GM19351 (cell line): ENCODE measurements around the gene NUP214.
"Not testable (repeated sequence)": the region's sequence is repeated elsewhere in the genome, so short reads cannot be mapped to it uniquely, and the experiment has no call there.

Experiments used
- ATAC-seq: cut with Tn5 transposase; IDR thresholded peaks from one replicate; pipeline ENCODE4 v1.9.1; 2021; ENCODE audit warnings: mild to moderate bottlenecking, moderate library complexity; ENCODE audit not compliant: unreplicated experiment

The NUP214 gene

GRCh38 chr9:131096269-131097125 lies 28.9 kb upstream of the NUP214 start, which contains the start of gene AIF1L:
TSS of gene AIF1L (plus strand) at chr9:131096531. CDS start at chr9:131096630, 99 bp downstream.
- ATAC-seq: no peak

- ATAC-seq: no peak
Measured at GRCh38 chr9:131097126-131097947, 28.0 kb upstream of the NUP214 start.

- no peak for ATAC-seq
Measured at GRCh38 chr9:131097948-131098278, 27.5 kb upstream of the NUP214 start.

- ATAC-seq: no peak
Measured at GRCh38 chr9:131098391-131099101, 26.8 kb upstream of the NUP214 start.

- ATAC-seq: no peak
Measured at GRCh38 chr9:131099102-131099606, 26.2 kb upstream of the NUP214 start.

- ATAC-seq: not testable (repeated sequence)
Measured at GRCh38 chr9:131099845-131100244, 25.5 kb upstream of the NUP214 start.

- ATAC-seq: no peak
Measured at GRCh38 chr9:131100445-131100844, 24.9 kb upstream of the NUP214 start.

GRCh38 chr9:131101207-131101964 lies 24.0 kb upstream of the NUP214 start:
- ATAC-seq: no peak

GRCh38 chr9:131103024-131103423 lies 22.4 kb upstream of the NUP214 start:
- ATAC-seq: no peak

GRCh38 chr9:131103535-131103934 lies 21.9 kb upstream of the NUP214 start:
- no peak for ATAC-seq

- ATAC-seq: no peak
Measured at GRCh38 chr9:131104016-131104740, 21.2 kb upstream of the NUP214 start.

- ATAC-seq: no peak
Measured at GRCh38 chr9:131105952-131106351, 19.4 kb upstream of the NUP214 start.

GRCh38 chr9:131107760-131108159 lies 17.6 kb upstream of the NUP214 start:
- no peak for ATAC-seq

- no peak for ATAC-seq
Measured at GRCh38 chr9:131111186-131111853, 14.1 kb upstream of the NUP214 start.

- no peak for ATAC-seq
Measured at GRCh38 chr9:131111854-131112311, 13.5 kb upstream of the NUP214 start.

- ATAC-seq: no peak
Measured at GRCh38 chr9:131112374-131113154, 12.8 kb upstream of the NUP214 start.

GRCh38 chr9:131113655-131114054 lies 11.7 kb upstream of the NUP214 start:
- ATAC-seq: no peak

- ATAC-seq: no peak
Measured at GRCh38 chr9:131114084-131114535, 11.3 kb upstream of the NUP214 start.
